Tibial nerve (tissue), 4 donors: ENCODE measurements around the gene EEF1AKMT4.

Experiments
- CTCF ChIP-seq, 5 experiments: fragments of 200-600 bp in 3 of 5; fragments of 450-650 bp in 2 of 5; sonication (generic) in 3 of 5; IDR thresholded peaks; one replicate each; pipeline ENCODE4 v1.5.1; 2016 to 2019; ENCODE audit warnings: antibody characterized with exemption in 5 of 5, mild to moderate bottlenecking in 3 of 5, moderate library complexity in 2 of 5
- EP300 ChIP-seq, 2 donors: sonication (generic); formaldehyde crosslinking; IDR thresholded peaks; one replicate each; pipeline ENCODE4 v1.6.1; 2017; ENCODE audit warnings: antibody characterized with exemption in 2 of 2, mild to moderate bottlenecking in 1 of 2

- TF ChIP-seq EP300 (IDR thresholded peaks at IDR 0.05) (no peak), CTCF (IDR thresholded peaks at IDR 0.05) (no peak)
These were observed 7.2 kb upstream of the EEF1AKMT4 start for GRCh38 chr3:184242297-184242685.
